T follicular helper cell (primary cell): ENCODE results near the gene TIMM13.

Experiments used
- DNase-seq: peaks from one replicate; pipeline ENCODE4 v3.0.0-alpha.2; 2020; ENCODE audit warnings: low read depth

Gene TIMM13

DNA sequence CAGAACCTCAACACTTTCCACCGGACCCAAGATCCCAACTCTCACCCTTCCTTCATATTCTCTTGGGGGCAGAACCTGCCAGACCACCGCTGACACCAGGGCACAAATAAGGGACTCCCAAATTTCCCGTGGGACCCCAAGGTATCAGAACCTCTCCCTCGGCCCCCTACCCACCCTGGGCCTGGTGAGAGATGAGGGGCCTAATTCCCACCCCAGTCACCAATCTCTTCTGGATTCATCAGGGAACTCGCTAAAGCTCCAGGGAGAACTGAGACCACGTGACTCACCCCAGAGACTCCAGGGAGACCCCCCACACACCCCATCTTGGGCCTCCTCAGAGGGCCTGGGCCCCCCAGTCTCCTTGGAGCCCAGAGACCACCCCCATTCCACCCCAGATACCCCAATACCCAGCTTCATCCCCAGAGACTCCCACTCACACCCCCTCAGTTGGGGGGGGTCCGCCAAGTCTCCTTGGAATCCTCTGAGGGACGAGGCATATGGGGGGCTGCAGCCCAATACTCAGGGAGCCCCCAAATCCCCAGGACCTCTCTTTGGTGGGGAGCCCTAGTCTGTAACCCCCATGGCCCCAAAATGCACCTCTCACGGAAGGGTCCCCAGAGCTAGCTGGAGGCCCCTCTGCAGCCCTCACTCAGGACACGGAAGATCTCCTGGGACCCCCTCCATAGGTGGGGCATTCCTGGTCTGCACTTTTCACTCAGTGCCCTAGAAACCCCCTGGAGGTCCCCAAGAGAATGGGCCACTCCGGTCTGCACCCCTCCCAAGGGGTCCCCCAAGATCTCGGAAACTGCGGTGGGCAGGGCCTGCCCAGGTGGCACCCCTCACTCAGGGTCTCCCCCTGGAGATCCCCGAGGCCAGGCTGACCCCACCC is 27.8 kb upstream of the TIMM13 start:
- no peak for DNase-seq

DNA sequence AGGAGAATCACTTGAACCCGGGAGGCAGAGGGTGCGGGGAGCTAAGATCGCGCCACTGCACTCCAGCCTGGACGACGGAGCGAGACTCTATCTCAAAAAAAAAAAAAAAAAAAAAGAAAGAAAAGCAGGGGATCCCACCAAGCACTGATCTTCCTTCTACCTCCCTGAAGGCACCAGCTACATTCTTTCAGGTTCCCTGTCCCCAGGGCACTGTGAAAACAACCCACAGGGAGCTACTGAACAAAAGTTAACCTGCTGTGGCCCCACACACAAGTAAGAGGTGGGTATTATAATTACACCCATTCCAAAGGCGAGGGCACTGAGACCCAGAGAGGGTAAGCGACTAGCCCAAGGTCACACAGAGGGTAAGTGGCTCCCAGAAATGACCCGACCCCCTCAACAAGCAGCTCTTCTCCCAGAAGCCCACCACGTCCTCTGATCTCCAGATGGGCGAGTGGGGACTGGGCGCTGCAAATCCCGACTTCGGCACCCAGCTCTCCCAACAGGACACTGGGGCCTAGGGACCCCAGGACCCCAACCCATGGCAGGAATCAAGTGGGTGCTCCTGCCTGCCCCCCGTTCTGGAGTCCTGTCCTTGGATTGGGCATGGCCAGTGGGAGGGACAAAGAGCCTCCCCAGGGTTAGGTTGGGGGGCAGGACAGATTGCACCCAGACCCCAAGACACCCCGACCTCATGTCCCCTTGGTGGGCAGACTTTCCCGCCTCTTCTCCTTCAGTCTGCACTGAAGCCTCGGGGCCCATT is 27.0 kb upstream of the TIMM13 start:
- no peak for DNase-seq

DNA sequence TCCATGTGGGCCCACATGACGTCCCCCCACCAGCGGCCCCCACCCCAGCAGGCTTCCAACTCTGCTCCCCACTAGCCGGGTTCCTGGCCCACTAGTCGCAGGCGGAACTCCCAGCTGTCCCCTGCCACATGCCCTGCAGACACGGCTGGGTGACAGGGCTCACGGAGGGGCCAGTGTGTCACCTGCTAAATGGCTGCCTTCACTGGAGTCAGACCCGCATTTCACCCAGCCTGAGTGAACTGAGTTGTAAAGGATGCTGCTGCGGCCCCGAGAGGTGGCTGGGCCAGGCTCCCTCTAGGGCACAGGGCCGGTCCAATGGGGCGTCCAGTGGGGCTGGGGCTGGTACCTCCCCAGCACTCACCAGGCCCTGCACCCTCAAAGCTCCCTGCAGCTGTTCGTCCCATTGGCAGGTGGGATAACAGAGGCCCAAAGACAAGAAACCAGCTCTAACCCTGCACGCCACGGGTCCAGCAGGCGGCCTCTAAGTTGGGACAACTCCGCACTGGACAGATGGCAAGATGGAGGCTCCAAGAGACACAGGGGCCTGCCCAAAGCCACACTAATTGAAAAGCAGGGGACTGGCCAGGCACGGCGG is 26.1 kb upstream of the TIMM13 start:
- DNase-seq = no peak

DNA sequence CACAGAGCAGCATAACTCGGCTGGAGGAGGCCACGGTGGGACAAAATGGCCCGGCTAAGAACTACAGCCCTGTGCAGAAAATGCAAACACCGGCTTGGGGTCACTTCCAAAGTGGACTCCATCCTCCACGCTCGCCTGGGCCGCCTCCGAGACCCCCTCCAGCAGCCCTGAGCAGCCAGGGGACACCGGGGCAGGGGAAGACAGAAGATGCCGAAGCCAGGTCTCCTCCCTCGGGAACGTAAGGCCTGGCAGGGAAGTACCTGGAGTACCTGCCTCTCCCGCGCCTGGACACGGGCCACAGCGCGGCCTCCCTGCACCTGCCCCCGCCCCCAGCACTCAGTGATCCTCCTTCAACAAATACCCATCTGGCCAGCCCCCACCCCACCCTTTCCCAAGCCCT is 24.4 kb upstream of the TIMM13 start:
- DNase-seq = no peak

DNA sequence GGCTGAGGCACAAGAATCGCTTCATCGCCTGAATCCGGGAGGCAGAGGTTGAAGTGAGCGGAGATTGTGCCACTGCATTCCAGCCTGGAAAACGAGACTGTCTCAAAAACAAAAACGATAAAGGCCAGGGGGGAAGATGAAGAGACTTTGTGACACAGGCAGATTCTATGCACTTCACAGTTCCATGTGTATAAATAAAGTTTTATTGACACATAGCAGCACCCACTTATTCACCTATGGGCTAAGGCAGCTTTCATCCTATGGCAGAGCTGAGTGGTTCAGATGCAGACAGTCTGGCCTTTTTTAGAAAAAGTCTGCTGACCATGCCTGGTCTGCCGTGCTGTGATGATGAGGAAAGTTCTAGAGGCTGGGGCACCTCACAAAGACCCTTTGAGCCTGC is 23.8 kb upstream of the TIMM13 start:
- no peak for DNase-seq

DNA sequence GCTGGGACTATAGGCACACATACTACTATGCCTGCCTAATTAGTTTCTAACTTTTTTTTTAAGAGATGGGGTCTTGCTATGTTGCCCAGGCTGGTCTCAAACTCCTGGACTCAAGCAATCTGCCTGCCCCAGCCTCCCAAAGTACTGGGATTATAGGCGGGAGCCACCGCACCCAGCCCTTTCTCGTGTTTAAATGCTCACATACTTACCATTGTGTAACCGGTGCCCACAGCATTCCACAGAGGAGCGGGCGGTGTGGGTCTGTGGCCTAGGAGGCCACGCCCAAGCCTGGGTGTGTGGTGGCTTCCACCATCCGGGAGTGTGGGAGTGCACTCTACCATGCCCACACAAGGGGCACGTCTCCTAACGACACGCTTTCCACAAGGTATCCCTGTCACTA is 21.6 kb upstream of the TIMM13 start:
- DNase-seq = no peak

DNA sequence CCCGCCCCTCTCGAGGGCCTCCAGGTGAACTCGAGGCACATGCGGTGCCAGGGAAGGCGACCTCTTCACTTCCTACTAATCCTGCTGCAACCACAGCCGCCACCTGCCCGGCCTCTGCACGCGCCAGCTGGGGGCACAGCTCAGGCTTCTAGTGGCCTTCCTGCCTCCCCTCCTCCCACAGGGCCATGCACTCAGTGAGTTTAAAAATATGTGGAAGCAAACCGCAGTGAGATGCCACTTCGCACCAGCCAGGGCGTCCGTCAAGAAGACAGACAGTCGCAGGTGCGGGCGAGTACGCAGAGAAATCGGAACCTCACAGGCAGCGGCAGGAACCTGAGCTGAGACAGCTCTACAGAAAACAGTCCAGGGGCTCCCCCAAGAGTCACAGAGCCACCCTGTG is 19.0 kb upstream of the TIMM13 start:
- DNase-seq = no peak

DNA sequence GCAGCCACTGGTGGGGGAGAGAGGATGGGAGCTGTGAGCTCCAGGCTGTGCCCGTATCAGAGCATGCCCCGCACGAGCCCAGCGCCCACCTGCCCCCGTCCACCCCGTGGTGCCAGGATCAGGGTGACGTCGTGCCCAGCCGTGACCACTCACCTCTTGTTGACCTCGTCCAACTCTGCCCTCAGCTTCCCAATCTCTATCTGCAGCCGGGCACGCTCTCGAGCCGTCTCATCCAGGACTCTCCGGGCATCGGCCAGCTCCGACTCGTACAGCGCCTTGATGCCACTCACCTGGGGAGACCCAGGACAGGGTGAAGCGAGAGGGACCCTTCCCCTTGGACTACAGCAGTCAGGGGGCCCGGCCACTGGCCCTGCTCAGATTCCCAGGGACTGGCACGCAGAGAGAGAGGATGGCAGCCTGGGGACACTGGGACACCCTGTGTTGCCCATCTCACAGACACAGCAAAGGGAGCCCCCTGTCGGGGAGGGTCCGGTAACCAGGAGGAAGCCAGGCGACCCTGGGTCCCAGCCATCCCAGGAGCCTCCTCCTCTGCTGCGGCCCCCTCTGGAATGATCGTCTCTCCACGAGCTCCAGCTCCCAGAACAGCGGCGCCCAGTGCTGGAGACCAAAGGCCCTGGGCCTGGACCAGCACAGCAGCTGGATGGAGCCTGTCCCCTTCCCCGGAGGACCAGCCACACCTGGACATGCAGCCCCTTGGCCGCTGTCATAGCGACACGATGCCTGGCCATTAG is 17.0 kb upstream of the TIMM13 start:
- DNase-seq = no peak

DNA sequence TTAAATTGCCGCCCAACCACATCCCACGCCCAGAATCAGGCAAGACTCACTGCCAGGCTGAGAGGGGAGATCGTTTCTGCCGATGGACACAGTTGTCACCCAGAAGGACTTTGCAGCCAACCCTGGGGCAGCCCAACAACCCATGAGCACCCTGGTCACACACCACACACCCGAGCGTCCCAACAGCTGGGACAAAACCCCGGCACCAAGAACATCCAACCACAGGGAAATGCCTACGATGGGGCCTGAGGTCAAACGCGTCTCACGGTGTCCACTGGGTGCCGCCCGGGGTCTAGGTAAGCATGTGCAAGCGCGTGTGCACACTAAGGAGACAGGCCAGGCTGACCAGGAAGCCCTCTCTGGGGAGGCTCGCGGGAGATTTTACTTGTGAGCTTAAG is 16.4 kb upstream of the TIMM13 start:
- DNase-seq = no peak

DNA sequence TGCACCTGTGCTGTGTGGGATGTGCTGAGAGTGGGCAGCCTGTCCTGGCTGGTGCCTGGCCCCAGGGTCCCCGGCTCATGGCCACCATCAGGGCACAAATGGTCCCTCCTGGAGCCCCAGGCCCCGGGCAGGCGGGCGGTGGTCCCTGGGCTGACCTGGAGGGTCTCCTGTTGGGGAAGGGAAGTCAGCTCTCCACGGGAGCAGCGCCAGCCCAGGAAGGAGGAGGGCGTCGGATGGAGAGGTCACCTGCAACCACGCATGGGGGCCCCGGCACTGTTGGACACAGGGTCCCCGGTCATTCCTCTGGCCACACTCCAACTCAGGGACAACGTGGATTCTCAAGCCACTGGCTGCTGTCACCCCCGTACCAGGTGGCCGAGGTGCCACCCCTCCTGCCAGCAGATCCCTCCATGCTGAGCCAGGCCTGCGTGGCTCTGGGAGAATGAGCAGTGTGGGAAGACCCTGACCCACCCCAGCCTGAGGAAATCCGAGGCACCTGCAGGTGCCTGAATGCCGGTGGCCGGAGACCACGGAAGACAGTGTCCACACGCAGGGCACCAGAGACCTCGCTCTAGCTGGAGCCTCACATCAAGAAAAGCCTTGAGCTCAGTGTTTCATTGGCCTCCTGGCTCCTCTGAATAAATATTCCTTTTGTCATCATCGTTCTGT is 15.9 kb upstream of the TIMM13 start:
- DNase-seq = no peak

DNA sequence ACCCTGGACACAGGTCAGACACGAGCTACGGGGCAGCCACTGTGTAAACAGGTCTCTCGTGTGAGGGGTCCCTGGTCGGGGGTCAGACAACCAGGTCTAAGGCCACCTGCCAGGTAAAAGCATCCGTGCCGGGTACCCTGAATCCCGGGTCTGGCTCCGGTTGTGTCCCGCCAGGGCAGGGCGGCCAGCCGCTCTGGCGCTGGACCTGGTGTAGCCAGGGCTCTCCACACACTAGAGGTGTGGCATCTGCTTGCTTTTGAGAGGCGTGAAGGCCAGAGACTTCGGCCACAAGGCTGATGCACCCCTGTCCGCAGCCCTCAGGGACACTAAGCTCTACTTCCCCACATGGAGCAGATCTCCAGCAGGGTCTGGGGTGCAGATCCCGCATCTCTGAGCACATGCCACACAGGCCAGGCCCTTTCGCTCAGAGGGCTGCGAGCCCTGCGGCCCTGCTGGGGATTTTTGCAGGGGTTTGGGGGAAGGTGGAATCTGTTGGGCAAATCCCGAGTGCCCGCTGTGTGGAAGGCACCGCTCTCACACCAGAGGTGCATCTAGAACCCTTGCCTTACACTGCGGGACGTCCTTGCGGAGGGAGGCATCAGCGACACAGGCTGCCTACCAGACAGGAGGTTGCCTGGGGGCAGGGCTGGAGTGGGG is 13.8 kb upstream of the TIMM13 start:
- DNase-seq = no peak

DNA sequence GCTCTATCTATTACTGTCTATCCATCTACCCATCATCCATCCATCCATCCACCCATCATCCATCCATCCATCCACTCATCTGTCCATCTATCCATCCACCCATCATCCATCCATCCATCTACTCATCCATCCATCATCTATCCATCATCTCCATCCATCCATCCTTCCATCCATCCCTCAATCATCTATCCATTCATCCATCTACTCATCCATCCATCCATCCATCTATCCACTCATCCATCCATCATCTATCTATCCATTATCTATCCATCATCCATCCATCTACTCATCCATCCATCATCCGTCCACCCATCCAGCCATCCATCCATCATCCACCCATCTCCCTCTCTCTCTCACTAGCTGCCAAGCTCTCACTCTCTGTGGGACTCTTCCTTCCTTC is 13.1 kb upstream of the TIMM13 start:
- no peak for DNase-seq

DNA sequence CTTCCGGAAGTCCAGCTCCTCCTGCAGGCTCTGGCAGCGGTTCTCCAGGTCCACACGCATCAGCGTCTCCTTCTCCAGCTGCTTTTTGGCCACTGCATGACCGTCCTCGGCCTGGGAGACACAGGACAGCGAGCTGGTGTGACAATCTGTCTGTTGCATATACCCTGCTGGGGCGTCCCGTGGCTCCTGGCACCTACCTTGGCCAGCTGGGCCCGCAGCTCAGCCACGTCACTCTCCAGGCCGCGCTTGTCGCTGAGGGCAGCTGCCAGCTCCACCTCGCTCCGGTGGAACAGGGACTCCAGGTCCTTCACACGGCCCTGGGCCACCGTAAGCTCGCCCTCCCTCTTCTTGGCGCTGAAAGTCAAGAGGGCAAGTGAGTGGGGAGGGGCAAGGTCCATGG is 10.8 kb upstream of the TIMM13 start:
- DNase-seq = no peak

DNA sequence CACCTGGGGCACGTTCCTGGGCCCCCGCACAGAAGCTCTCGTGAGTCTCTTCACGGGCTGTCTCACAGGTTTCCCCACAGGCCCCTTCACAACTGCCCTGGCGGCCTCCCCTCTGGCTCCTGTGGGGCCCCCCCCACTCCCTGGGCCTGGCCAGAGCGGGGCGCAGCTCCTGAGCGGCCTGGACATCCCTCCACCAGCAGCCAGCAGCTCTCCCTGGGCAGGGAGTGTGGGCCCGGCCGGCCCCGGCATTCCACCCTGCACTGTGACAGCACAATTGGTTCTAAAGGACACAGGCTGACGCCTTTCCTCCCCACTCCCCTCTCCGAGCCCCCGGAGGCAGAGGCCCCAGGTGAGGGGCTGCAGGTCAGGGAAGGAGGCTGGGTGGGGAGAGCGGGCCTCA is 9.5 kb upstream of the TIMM13 start:
- DNase-seq = no peak

DNA sequence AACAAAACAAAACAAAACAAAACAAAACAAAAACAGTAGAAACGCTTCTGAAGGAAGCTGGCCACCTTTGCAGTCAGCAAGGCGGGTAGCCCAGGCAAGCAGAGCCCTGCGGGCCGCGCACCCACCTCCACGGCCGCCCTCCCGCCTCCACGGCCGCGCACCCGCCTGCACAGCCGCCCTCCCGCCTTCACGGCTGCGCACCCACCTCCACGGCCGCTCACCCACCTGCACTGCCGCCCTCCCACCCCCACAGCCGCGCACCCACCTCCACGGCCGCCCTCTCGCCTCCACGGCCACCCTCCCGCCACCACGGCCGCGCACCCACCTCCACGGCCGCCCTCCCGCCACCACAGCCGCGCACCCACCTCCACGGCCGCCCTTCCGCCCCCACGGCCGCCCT is 9.0 kb upstream of the TIMM13 start:
- DNase-seq = no peak

DNA sequence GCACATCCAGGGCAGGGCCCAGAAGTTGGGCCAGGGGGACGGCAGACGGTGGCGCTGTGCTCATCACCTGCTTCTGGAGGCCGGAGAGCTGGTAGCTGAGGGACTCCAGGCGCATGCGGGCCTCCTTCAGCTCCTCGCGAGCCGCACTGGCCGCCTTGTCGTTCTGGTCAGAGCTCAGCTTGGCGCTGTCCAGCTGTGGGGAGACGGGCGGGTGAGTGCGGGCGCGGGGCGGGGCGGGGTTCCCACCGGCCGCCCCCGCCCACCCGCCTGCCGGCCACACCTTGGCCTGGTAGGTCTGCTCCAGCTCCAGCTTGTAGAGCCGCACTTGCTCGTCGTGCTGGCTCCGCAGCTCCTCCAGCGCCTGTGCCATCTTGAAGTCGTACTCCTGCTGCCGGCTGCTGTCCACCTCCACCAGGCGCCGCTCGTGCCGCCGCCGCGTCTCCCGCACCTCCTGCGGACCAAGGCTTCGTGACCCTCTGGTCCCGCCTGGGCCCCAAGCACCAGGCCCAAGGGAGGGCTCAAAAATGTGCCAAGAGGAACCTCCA is 7.4 kb upstream of the TIMM13 start:
- no peak for DNase-seq

DNA sequence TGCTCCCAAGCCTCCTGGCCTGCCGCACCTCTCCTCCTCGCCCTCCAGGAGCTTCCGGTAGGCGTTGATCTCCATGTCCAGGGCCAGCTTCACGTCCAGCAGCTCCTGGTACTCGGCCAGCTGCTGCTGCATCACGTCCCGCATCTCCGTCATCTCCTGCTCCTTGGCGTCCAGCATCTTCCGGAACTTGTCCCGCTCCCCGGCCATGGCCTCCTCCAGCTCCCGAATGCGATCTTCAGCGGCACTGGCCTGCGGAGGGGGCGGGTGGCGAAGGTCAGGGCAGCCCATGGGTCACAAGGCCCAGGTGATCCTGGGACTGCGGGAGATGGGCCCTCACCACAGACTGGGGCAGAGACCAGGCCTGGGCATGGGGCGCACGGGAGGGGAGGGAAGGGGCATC is 6.9 kb upstream of the TIMM13 start:
- DNase-seq = no peak

DNA sequence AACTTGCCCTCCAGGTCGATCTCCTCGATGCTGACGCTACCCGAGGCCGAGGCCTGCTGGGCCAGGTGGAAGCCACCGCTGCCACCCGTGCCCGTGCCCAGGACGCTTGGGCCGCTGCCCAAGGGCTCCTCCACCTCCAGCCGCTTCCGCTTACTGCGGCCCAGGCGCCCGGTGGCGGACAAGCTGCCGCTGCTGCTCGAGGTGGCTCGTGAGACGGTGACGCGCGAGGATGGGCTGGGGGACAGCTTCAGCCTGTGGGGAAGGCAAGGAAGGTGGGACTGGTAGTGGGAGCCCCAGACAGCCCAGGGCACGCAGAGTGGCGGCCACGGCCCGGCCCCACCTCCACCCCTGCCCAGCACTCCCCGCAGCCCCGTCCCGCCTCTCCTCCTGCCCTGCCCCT is 6.5 kb upstream of the TIMM13 start:
- no peak for DNase-seq

DNA sequence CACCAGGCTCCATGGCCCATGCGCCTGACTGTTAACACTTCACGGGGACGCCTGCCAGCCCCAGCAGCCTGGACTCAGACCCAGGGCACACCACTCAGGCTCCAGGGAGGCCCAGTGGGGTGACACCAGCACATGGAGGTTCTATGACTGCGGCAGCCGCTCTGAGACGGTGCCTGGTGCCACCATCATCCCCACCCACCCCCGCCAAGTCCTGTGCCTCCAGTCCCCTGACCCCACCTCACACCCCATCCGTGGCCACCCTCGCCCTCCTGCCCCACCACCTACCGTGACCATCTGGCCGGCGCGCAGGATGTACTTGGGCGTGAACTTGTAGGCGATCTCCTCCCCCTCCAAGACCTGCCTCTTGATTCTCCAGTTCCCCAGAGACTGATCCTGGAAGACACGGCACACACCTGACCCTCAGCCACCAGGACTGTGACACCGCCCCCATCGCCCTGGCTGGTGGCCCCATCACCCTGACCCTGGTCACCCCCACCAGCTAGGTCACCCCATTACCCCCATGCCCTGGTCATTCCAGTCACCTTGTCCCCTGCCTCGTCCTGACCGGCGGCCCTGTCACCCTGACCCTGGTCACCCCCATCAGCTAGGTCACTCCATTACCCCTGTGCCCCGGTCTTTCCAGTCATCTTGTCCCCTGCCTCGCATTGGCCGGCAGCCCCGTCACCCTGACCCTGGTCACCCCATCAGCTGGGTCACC is 4.9 kb upstream of the TIMM13 start:
- DNase-seq = no peak

DNA sequence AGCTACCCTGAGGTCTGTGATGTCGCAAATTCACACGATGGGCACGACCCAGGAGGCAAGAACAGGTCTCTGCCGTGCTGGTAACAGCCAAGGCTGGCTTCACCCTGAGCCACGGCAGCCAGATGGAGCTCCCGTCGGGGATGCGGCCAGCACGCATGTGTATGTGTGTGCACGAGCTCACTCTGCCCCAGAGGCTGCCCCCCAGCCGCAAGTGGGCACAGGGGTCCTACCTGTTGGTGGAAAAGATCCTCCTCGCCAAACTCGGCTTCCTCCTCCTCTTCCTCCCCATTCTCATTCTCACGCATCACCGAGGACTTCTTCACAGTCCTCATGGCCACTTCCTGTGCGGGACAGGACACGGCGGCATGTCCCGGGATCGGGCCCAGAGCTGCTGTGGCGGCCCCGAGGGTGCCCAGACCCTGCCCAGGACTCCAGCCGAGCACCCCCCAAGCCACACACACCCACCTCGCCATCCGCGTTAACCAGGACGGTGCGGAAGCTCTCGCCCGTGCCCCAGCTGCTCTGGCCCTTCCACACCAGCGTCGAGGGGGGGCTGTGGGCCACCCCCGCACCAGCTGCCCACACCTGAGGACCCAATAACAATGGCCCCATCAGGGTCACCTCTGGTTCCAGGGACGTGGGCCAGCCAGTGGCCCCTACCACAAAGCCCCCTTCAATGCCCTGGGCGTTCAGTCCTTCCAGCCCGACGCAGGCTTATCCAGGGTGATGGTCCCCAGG is 4.1 kb upstream of the TIMM13 start:
- no peak for DNase-seq
